Measurements from ENCODE around the gene PPP1R12C.

PPP1R12C gene

GRCh38 chr19:55041627-55042343, 75.7 kb downstream of the PPP1R12C start:
- peak; percentile 66 for DNase-seq

- DNase-seq = no peak
Measured at GRCh38 chr19:55041244-55041626, 76.2 kb downstream of the PPP1R12C start.

Data from activated CD8-positive, alpha-beta memory T cell treated with anti-CD3 and anti-CD28 coated beads for 24 hours (primary cell).